HepG2 (cell line): ENCODE data around the gene MED10. TPM values are rescaled to one million over a fixed set of nuclear protein-coding genes. Genes with fewer than 3 reads are reported as not detected.

Source experiments
- DMAP1 ChIP-seq: IDR thresholded peaks from 2 replicates; pipeline ENCODE4 v1.6.1; 2016
- EP300 ChIP-seq, 3 experiments: sonication (generic) in 1 of 3; formaldehyde crosslinking in 1 of 3; IDR thresholded peaks; 2 replicates each; pipeline versions ENCODE4 v1.5.1 to v1.6.1; 2011 to 2020; ENCODE audit warnings: low read depth in 2 of 3, low read length in 2 of 3, borderline replicate concordance in 1 of 3, improper control_type of control experiment in 1 of 3, mild to moderate bottlenecking in 1 of 3, missing genetic modification reagents in 1 of 3, moderate library complexity in 1 of 3
- FLYWCH1 ChIP-seq: sonication (generic); formaldehyde crosslinking; IDR thresholded peaks from 2 replicates; pipeline ENCODE4 v1.8.1; 2023; ENCODE audit warnings: mild to moderate bottlenecking, missing genetic modification reagents
- FOXA3 ChIP-seq: IDR thresholded peaks from 2 replicates; pipeline ENCODE4 v1.6.1; 2016; ENCODE audit warnings: missing genetic modification reagents, missing compliant biosample characterization
- FOXP1 ChIP-seq, 2 experiments: fragments of 450-650 bp in 1 of 2; IDR thresholded peaks; 2 replicates each; pipeline ENCODE4 v1.6.1; 2017 to 2018; ENCODE audit warnings: antibody characterized with exemption in 1 of 2
- HCFC1 ChIP-seq: fragments of 150-350 bp; IDR thresholded peaks from 2 replicates; pipeline ENCODE4 v1.6.1; 2014; ENCODE audit warnings: low read depth, low read length
- MXD1 ChIP-seq: sonication (generic); formaldehyde crosslinking; IDR thresholded peaks from 2 replicates; pipeline ENCODE4 v1.4.0; 2020; ENCODE audit warnings: mild to moderate bottlenecking, missing genetic modification reagents
- NR0B2 ChIP-seq: sonication (generic); formaldehyde crosslinking; IDR thresholded peaks from 2 replicates; pipeline ENCODE4 v1.4.0; 2020; ENCODE audit warnings: mild to moderate bottlenecking, missing genetic modification reagents
- ONECUT2 ChIP-seq: sonication (generic); formaldehyde crosslinking; IDR thresholded peaks from 2 replicates; pipeline ENCODE4 v1.4.0; 2020; ENCODE audit warnings: missing genetic modification reagents
- RAD51 ChIP-seq: fragments of 450-650 bp; IDR thresholded peaks from 2 replicates; pipeline ENCODE4 v1.6.1; 2016; ENCODE audit warnings: borderline replicate concordance
- RFX3 ChIP-seq: IDR thresholded peaks from 2 replicates; pipeline ENCODE4 v1.6.1; 2016; ENCODE audit warnings: missing biosample characterization, missing genetic modification reagents
- SNRNP70 ChIP-seq: fragments of 200-400 bp; formaldehyde crosslinking; IDR thresholded peaks from 2 replicates; pipeline ENCODE4 v1.6.1; 2017; ENCODE audit warnings: mild to moderate bottlenecking, low read depth, low read length, moderate library complexity
- SOX6 ChIP-seq, 2 experiments: fragments of 450-650 bp in 1 of 2; sonication (generic) in 1 of 2; formaldehyde crosslinking in 1 of 2; IDR thresholded peaks; 2 replicates each; pipeline versions ENCODE4 v1.4.0 to v1.6.1; 2017 to 2020; ENCODE audit warnings: antibody characterized with exemption in 1 of 2, mild to moderate bottlenecking in 1 of 2, missing genetic modification reagents in 1 of 2
- STAT5B ChIP-seq: sonication (generic); formaldehyde crosslinking; IDR thresholded peaks from 2 replicates; pipeline ENCODE4 v1.4.0; 2020; ENCODE audit warnings: missing genetic modification reagents
- ZBED4 ChIP-seq: sonication (generic); formaldehyde crosslinking; IDR thresholded peaks from 2 replicates; pipeline ENCODE4 v1.4.0; 2020; ENCODE audit warnings: missing genetic modification reagents, borderline replicate concordance
- ZKSCAN5 ChIP-seq: sonication (generic); formaldehyde crosslinking; IDR thresholded peaks from 2 replicates; pipeline ENCODE4 v1.5.1; 2020; ENCODE audit warnings: mild to moderate bottlenecking, missing genetic modification reagents
- ZNF367 ChIP-seq: sonication (generic); formaldehyde crosslinking; IDR thresholded peaks from 2 replicates; pipeline ENCODE4 v1.4.0; 2020; ENCODE audit warnings: missing genetic modification reagents, borderline replicate concordance
- ZNF513 ChIP-seq: sonication (generic); formaldehyde crosslinking; conservative IDR thresholded peaks from 2 replicates; pipeline ENCODE4 v1.5.0; 2020; ENCODE audit warnings: missing genetic modification reagents
- ZNF576 ChIP-seq: sonication (generic); formaldehyde crosslinking; IDR thresholded peaks from 2 replicates; pipeline ENCODE4 v1.4.0; 2020; ENCODE audit warnings: mild to moderate bottlenecking, missing genetic modification reagents
- ZNF639 ChIP-seq: conservative IDR thresholded peaks from 2 replicates; pipeline ENCODE4 v1.6.1; 2018; ENCODE audit warnings: missing genetic modification reagents
- ZNF781 ChIP-seq: sonication (generic); formaldehyde crosslinking; IDR thresholded peaks from 2 replicates; pipeline ENCODE4 v1.5.1; 2020; ENCODE audit warnings: borderline replicate concordance, mild to moderate bottlenecking, missing genetic modification reagents; ENCODE audit errors: not compliant biosample characterization
- polyA plus RNA-seq, 8 experiments: library from polyadenylated mRNA; depleted of rRNA in 3 of 8; stranded (reverse) in 7 of 8; unstranded in 1 of 8; fragments of >200 nt; fragmentation: Illumina TruSeq in 4 of 8; extraction: Trizol in 4 of 8; gene quantifications; 2 replicates each; pipeline versions ENCODE4 v1.2.1 to v1.2.3, GENCODE V29; 2011 to 2016; ENCODE audit warnings: low read depth in 4 of 8, missing spikeins in 1 of 8, mixed read lengths in 1 of 8; ENCODE audit not compliant: insufficient read depth in 1 of 8
- total RNA-seq, 5 experiments: library from RNA; depleted of rRNA; stranded (reverse); fragments of >200 nt; fragmentation: Illumina TruSeq; extraction: Trizol; gene quantifications; 2 replicates each; pipeline ENCODE4 v1.2.3, GENCODE V29; 2016; ENCODE audit warnings: low read depth in 1 of 5

Gene MED10
- total and polyA plus RNA-seq, 2 of the 13 experiments (the other 11 are each of a cell fraction or from before 2014, with no cell fraction given), result 11.2 to 23.7 TPM

- no peak for TF ChIP-seq EP300 (IDR thresholded peaks at IDR 0.05; ENCODE audit: low read depth in 2 of 2, low read length in 2 of 2)
- no peak for TF ChIP-seq EP300 (CRISPR knock-in tag; IDR thresholded peaks at IDR 0.05; ENCODE audit: borderline replicate concordance)
- TF ChIP-seq HCFC1, result peak; percentile 45
- no peak for TF ChIP-seq SOX6 (IDR thresholded peaks at IDR 0.05)
- TF ChIP-seq SOX6 (CRISPR knock-in tag; IDR thresholded peaks at IDR 0.05), result no peak
- TF ChIP-seq RFX3, result no peak
- TF ChIP-seq SNRNP70, result no peak
- TF ChIP-seq FLYWCH1 (CRISPR knock-in tag), result no peak
- no peak; the same call in 1 of the 2 replicates for TF ChIP-seq ZNF367 (CRISPR knock-in tag)
- no peak for TF ChIP-seq RAD51
- peak; percentile 72; the same call in 1 of the 2 replicates for TF ChIP-seq MXD1 (CRISPR knock-in tag)
- no peak for TF ChIP-seq ZKSCAN5 (CRISPR knock-in tag)
- TF ChIP-seq ZNF781 (CRISPR knock-in tag), result peak; percentile 52
- TF ChIP-seq FOXP1 (IDR thresholded peaks at IDR 0.05), result no peak
- no peak for TF ChIP-seq FOXP1 (CRISPR knock-in tag; IDR thresholded peaks at IDR 0.05)
- TF ChIP-seq STAT5B (CRISPR knock-in tag), result no peak
- no peak for TF ChIP-seq ONECUT2 (CRISPR knock-in tag)
- no peak; the same call in 1 of the 2 replicates for TF ChIP-seq ZNF639
- no peak for TF ChIP-seq ZNF576 (CRISPR knock-in tag)
- peak; percentile 77 for TF ChIP-seq DMAP1
- TF ChIP-seq NR0B2, result no peak
- peak; percentile 31; the same call in 1 of the 2 replicates for TF ChIP-seq FOXA3 (CRISPR knock-in tag)
- no peak for TF ChIP-seq ZNF513 (CRISPR knock-in tag)
- TF ChIP-seq ZBED4 (CRISPR knock-in tag), result no peak
Measured at GRCh38 chr5:6377905-6378765, at the start of gene MED10 (continued).
